Measurements from ENCODE around the gene GYPB. TPM values are rescaled to one million over a fixed set of nuclear protein-coding genes. Genes with fewer than 3 reads are reported as not detected.
"Not testable (repeated sequence)": the region's sequence is repeated elsewhere in the genome, so short reads cannot be mapped to it uniquely, and the experiment has no call there.

The GYPB gene
- total and polyA plus RNA-seq, 2 donors (not counting 3 experiments of a cell fraction or from before 2014, with no cell fraction given), result not detected

- H4K20me1 ChIP-seq (replicated peaks; ENCODE audit: control insufficient read depth, extremely low read depth, insufficient read depth, low read length); H3K27ac ChIP-seq (ENCODE audit: insufficient read depth, low read depth, low read length); H3K9me1 ChIP-seq (replicated peaks; ENCODE audit: control insufficient read depth, extremely low read depth, insufficient read depth, low read length); H3K4me2 ChIP-seq (ENCODE audit: insufficient read depth, low read length); H3K9ac ChIP-seq (replicated peaks; ENCODE audit: extremely low read depth, insufficient read depth, low read length); CTCF ChIA-PET; BruUV-seq (replicated peaks); dilution Hi-C loops (cut with MboI; ENCODE audit: extremely low pct_ligation_motif_present, low sequenced_read_pairs); POLR2A ChIA-PET; H3K36me3 ChIP-seq (ENCODE audit: control insufficient read depth in 2 of 2, extremely low read depth in 1 of 2, insufficient read depth in 2 of 2, low read length in 2 of 2); H3K4me1 ChIP-seq (ENCODE audit: control insufficient read depth, extremely low read depth, insufficient read depth, low read length); H2AFZ ChIP-seq (ENCODE audit: low read depth, low read length); intact Hi-C loops (cut with micrococcal nuclease); DNase-seq (ENCODE audit: low read depth, low spot score); H3K27me3 ChIP-seq (ENCODE audit: control insufficient read depth in 2 of 2, insufficient read depth in 2 of 2, low read length in 2 of 2); H3K4me3 ChIP-seq (replicated peaks in 1 of 3; ENCODE audit: insufficient read depth in 1 of 3, low read depth in 1 of 3, low read length in 3 of 3); H3K9me3 ChIP-seq (replicated peaks; ENCODE audit: control insufficient read depth, insufficient read depth, low read length); H3K79me2 ChIP-seq (ENCODE audit: control insufficient read depth, insufficient read depth, low read length); FAIRE-seq: not testable (repeated sequence)
These were observed 15.8 kb downstream of the GYPB start for GRCh38 chr4:144003205-144003889.

GRCh38 chr4:144000331-144000995 is 18.7 kb downstream of the GYPB start:
- dilution Hi-C loops (cut with MboI; ENCODE audit: extremely low pct_ligation_motif_present, low sequenced_read_pairs); H3K79me2 ChIP-seq (ENCODE audit: control insufficient read depth, insufficient read depth, low read length); H4K20me1 ChIP-seq (replicated peaks; ENCODE audit: control insufficient read depth, extremely low read depth, insufficient read depth, low read length); H3K9ac ChIP-seq (replicated peaks; ENCODE audit: extremely low read depth, insufficient read depth, low read length); H3K4me3 ChIP-seq (replicated peaks in 1 of 3; ENCODE audit: insufficient read depth in 1 of 3, low read depth in 1 of 3, low read length in 3 of 3); FAIRE-seq; DNase-seq (ENCODE audit: low read depth, low spot score); H3K9me3 ChIP-seq (replicated peaks; ENCODE audit: control insufficient read depth, insufficient read depth, low read length); H2AFZ ChIP-seq (ENCODE audit: low read depth, low read length); intact Hi-C loops (cut with micrococcal nuclease); H3K27ac ChIP-seq (ENCODE audit: insufficient read depth, low read depth, low read length); H3K36me3 ChIP-seq (ENCODE audit: control insufficient read depth in 2 of 2, extremely low read depth in 1 of 2, insufficient read depth in 2 of 2, low read length in 2 of 2); H3K9me1 ChIP-seq (replicated peaks; ENCODE audit: control insufficient read depth, extremely low read depth, insufficient read depth, low read length); BruUV-seq (replicated peaks); POLR2A ChIA-PET; H3K4me2 ChIP-seq (ENCODE audit: insufficient read depth, low read length); H3K4me1 ChIP-seq (ENCODE audit: control insufficient read depth, extremely low read depth, insufficient read depth, low read length); CTCF ChIA-PET; H3K27me3 ChIP-seq (ENCODE audit: control insufficient read depth in 2 of 2, insufficient read depth in 2 of 2, low read length in 2 of 2): not testable (repeated sequence)

GRCh38 chr4:143996193-143996592 is 23.0 kb downstream of the GYPB start:
- CTCF ChIA-PET; H3K9me3 ChIP-seq (replicated peaks; ENCODE audit: control insufficient read depth, insufficient read depth, low read length); H2AFZ ChIP-seq (ENCODE audit: low read depth, low read length); H3K27me3 ChIP-seq (ENCODE audit: control insufficient read depth in 2 of 2, insufficient read depth in 2 of 2, low read length in 2 of 2); FAIRE-seq; BruUV-seq (replicated peaks); dilution Hi-C loops (cut with MboI; ENCODE audit: extremely low pct_ligation_motif_present, low sequenced_read_pairs); DNase-seq (ENCODE audit: low read depth, low spot score); H3K9me1 ChIP-seq (replicated peaks; ENCODE audit: control insufficient read depth, extremely low read depth, insufficient read depth, low read length); H3K4me3 ChIP-seq (replicated peaks in 1 of 3; ENCODE audit: insufficient read depth in 1 of 3, low read depth in 1 of 3, low read length in 3 of 3); H3K9ac ChIP-seq (replicated peaks; ENCODE audit: extremely low read depth, insufficient read depth, low read length); POLR2A ChIA-PET; H3K4me2 ChIP-seq (ENCODE audit: insufficient read depth, low read length); H3K79me2 ChIP-seq (ENCODE audit: control insufficient read depth, insufficient read depth, low read length); H3K4me1 ChIP-seq (ENCODE audit: control insufficient read depth, extremely low read depth, insufficient read depth, low read length); H3K36me3 ChIP-seq (ENCODE audit: control insufficient read depth in 2 of 2, extremely low read depth in 1 of 2, insufficient read depth in 2 of 2, low read length in 2 of 2); H3K27ac ChIP-seq (ENCODE audit: insufficient read depth, low read depth, low read length); intact Hi-C loops (cut with micrococcal nuclease); H4K20me1 ChIP-seq (replicated peaks; ENCODE audit: control insufficient read depth, extremely low read depth, insufficient read depth, low read length): not testable (repeated sequence)

DNA sequence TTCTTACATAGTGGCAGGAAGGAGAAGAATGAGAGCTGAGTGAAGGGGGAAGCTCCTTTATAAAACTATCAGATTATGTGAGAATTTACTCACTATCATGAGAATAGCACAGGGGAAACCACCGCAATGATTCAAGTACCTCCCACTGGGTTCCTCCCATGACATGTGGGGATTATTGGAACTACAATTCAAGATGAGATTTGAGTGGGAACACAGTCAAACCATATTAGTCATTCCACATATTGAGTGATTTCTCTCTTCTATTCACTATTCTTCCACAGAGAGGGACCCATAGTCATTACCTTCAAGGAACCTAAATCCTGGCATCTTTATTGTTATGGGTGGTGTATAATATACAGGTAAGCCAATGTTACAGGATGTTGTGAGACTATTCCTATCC is 27.4 kb downstream of the GYPB start:
- H3K4me1 ChIP-seq (ENCODE audit: control insufficient read depth, extremely low read depth, insufficient read depth, low read length); H3K27me3 ChIP-seq (ENCODE audit: control insufficient read depth in 2 of 2, insufficient read depth in 2 of 2, low read length in 2 of 2); POLR2A ChIA-PET; H3K36me3 ChIP-seq (ENCODE audit: control insufficient read depth in 2 of 2, extremely low read depth in 1 of 2, insufficient read depth in 2 of 2, low read length in 2 of 2); H3K9me3 ChIP-seq (replicated peaks; ENCODE audit: control insufficient read depth, insufficient read depth, low read length); intact Hi-C loops (cut with micrococcal nuclease); H3K79me2 ChIP-seq (ENCODE audit: control insufficient read depth, insufficient read depth, low read length); DNase-seq (ENCODE audit: low read depth, low spot score); dilution Hi-C loops (cut with MboI; ENCODE audit: extremely low pct_ligation_motif_present, low sequenced_read_pairs); H4K20me1 ChIP-seq (replicated peaks; ENCODE audit: control insufficient read depth, extremely low read depth, insufficient read depth, low read length); BruUV-seq (replicated peaks); H3K4me2 ChIP-seq (ENCODE audit: insufficient read depth, low read length); H3K9ac ChIP-seq (replicated peaks; ENCODE audit: extremely low read depth, insufficient read depth, low read length); FAIRE-seq; H3K9me1 ChIP-seq (replicated peaks; ENCODE audit: control insufficient read depth, extremely low read depth, insufficient read depth, low read length); H3K4me3 ChIP-seq (replicated peaks in 1 of 3; ENCODE audit: insufficient read depth in 1 of 3, low read depth in 1 of 3, low read length in 3 of 3); H2AFZ ChIP-seq (ENCODE audit: low read depth, low read length); CTCF ChIA-PET; H3K27ac ChIP-seq (ENCODE audit: insufficient read depth, low read depth, low read length): not testable (repeated sequence)
